Measurements from ENCODE around the gene DMD.
"Not testable (repeated sequence)": the region's sequence is repeated elsewhere in the genome, so short reads cannot be mapped to it uniquely, and the experiment has no call there.

The DMD gene

DNA sequence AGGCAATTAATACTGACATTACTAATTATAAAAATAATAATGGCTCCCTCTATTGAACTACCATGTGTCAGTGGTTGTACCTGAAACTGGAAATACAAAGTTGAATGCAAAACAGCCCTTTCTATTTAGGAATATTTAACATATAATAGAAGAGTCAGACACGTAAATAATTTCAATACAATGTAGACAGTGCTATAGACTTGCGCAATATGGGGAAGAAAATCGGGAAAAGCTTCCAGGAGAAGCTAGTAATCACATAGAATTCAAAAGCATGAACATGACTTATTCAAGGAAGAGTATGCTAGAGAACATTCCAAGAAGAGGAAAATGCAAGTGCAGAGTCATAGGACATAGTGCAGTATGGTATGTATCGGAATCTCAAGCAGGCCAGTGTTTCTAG is 1730.7 kb downstream of the DMD start:
- no peak overlapping the region for H3K4me3 ChIP-seq (ENCODE audit: low read depth, low read length)
- TF ChIP-seq, protein P1, sequence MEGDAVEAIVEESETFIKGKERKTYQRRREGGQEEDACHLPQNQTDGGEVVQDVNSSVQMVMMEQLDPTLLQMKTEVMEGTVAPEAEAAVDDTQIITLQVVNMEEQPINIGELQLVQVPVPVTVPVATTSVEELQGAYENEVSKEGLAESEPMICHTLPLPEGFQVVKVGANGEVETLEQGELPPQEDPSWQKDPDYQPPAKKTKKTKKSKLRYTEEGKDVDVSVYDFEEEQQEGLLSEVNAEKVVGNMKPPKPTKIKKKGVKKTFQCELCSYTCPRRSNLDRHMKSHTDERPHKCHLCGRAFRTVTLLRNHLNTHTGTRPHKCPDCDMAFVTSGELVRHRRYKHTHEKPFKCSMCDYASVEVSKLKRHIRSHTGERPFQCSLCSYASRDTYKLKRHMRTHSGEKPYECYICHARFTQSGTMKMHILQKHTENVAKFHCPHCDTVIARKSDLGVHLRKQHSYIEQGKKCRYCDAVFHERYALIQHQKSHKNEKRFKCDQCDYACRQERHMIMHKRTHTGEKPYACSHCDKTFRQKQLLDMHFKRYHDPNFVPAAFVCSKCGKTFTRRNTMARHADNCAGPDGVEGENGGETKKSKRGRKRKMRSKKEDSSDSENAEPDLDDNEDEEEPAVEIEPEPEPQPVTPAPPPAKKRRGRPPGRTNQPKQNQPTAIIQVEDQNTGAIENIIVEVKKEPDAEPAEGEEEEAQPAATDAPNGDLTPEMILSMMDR (IDR thresholded peaks at IDR 0.05; ENCODE audit: low read depth, low read length), result no peak

DNA sequence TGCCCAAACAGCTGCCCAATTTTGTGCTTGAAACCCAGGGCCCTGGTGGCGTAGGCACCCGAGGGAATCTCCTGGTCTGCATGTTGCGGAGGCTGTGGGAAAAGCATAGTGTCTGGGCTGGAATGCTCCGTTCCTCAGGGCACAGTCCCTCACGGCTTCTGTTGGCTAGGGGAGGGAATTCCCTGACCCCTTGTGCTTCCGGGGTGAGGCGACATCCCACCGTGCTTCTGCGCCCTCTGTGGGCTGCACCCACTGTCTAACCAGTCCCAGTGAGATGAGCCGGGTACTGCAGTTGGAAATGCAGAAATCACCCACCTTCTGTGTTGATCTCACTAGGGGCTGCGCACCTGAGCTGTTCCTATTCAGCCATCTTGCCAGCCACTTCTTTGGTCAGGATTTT is 1740.1 kb downstream of the DMD start:
- no peak overlapping the region for H3K4me3 ChIP-seq (ENCODE audit: low read depth, low read length)
- TF ChIP-seq, protein P1 (IDR thresholded peaks at IDR 0.05; ENCODE audit: low read depth, low read length), result no peak

DNA sequence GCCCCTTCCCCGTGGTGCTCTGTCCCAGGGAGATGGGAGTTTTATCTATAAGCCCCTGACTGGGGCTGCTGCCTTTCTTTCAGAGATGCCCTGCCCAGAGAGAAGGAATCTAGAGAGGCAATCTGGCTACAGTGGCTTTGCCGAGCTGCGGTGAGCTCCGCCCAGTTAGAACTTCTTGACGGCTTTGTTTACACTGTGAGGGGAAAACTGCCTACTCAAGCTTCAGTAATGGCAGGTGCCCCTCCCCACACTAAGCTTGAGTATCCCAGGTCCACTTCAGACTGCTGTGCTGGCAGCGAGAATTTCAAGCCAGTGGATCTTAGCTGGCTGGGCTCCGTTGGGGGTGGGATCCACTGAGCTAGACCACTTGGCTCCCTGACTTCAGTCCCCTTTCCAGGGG is 1740.6 kb downstream of the DMD start:
- not testable (repeated sequence) for H3K4me3 ChIP-seq (ENCODE audit: low read depth, low read length)

DNA sequence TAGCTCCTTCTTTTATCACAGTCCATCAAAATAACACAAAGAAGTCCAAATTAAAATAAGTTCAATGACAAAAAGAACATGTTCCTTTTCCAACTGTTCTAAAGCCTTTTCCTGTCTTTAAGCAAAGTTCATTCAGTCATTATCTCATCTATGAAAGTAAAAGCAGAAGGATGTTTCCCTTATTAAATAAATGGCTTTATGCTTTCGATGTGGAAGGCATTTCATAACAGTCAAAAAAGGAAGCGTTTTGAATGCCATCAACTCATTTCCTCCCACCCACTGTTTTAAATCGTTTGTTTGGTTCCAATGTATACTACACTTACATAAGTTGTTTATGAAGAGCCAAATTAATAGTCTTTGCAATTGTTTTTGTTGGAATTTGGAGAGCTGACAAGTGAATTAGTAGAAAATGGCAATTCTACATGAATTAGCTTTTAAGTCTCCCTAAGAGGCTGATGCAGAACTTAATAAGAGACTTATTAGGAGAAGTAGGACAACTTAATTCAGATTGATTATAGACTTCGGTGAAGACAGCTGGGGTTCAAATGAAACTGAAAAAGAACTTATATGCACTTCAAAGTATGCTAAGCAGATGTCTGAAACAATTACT is 1746.9 kb downstream of the DMD start:
- TF ChIP-seq, protein P1 (IDR thresholded peaks at IDR 0.05; ENCODE audit: low read depth, low read length), result no peak
- no peak overlapping the region for H3K4me3 ChIP-seq (ENCODE audit: low read depth, low read length)

DNA sequence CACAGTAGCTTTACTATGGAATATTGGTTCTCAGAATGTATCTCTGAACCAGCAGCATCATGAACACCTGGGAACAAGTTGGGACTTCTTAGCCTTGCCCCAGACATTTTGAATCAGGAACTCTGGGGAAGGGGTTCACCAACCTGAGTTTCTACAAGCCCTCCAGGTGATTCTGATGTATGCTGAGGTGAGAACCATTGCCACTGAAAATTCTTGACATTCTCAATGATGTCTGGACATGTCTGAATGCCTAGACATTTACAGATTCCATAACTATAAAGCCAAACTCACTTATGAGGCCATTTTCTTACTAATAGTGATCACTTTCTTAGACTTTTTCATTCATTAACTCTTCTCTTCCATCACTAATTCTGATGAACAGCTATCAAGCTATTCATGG is 1750.1 kb downstream of the DMD start:
- no peak overlapping the region for H3K4me3 ChIP-seq (ENCODE audit: low read depth, low read length)
- TF ChIP-seq, protein P1 (IDR thresholded peaks at IDR 0.05; ENCODE audit: low read depth, low read length), result no peak

DNA sequence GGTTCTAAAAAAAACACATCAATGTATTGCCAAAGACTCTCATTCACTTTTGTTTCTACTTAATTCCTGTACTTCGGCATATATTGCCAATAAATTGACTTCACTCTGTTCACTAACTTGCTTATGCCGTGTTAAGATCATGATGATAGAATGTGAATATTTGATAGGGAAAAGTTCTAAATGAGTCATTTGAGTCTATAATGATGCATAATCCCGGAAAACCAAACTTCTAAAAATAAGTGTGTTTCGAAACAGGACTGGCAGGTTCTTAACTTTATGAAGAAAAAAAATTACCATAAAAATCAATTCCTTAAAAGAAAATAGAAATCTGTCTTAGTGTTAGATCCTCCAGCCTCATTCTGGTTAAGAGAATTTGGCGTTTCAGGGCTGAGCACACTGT is 1752.0 kb downstream of the DMD start:
- H3K4me3 ChIP-seq (ENCODE audit: low read depth, low read length), result no peak overlapping the region
- TF ChIP-seq, protein P1 (IDR thresholded peaks at IDR 0.05; ENCODE audit: low read depth, low read length), result no peak

DNA sequence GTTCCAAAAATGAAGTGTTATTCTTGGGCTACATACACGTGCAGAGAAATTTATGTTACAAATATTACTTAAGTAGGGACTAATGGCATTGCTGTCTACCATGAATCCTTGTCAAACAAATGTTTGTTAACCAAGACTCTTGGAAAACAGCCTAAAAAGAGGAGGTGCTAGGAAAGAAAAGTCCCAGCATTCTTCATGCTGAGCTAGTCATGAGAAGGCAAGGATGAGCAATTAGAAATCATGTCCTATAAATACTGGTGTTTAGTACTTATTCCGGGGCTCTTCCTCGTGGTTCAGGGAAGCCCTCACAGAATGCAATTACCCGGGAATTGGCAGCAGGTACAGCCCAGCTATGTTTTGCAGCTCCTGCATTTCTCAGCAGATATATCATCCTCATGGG is 1761.4 kb downstream of the DMD start:
- H3K4me3 ChIP-seq (ENCODE audit: low read depth, low read length), result no peak overlapping the region
- TF ChIP-seq, protein P1 (IDR thresholded peaks at IDR 0.05; ENCODE audit: low read depth, low read length), result no peak

DNA sequence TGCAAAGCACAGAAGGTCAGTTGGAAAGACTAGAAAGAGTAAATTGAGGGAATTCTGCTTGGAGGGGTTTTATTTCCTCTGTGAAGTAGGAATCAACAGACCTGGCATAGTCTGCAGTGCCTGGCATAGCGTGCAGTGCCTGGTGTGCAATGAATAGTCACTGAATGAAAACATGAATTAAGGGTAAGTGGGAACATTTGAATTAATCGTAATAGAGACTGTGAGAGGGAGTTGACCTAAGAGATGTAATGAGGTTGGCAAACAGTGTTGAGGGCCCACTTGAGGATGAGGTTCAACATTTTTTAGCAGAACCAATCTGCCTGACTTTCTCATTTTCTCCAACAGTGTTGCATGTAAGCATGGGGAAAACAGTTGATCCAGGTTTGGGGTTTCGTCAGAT is 1762.3 kb downstream of the DMD start:
- TF ChIP-seq, protein P1 (IDR thresholded peaks at IDR 0.05; ENCODE audit: low read depth, low read length), result no peak

More for the DNA sequence above, 1762.3 kb downstream of the DMD start:
- H3K4me3 ChIP-seq (ENCODE audit: low read depth, low read length), result no peak overlapping the region

Measured in WI38 (cell line).